NCI-H146 treated with DMSO at 0.1 percent for 48 hours (cell line): ENCODE results near the gene YES1.
"Not testable (repeated sequence)": the region's sequence is repeated elsewhere in the genome, so short reads cannot be mapped to it uniquely, and the experiment has no call there.

Source experiments
- DNase-seq: peaks from one replicate; lab custom pipeline; 2025; ENCODE audit not compliant: unreplicated experiment; lab: John Stamatoyannopoulos, UW

YES1 gene

DNA sequence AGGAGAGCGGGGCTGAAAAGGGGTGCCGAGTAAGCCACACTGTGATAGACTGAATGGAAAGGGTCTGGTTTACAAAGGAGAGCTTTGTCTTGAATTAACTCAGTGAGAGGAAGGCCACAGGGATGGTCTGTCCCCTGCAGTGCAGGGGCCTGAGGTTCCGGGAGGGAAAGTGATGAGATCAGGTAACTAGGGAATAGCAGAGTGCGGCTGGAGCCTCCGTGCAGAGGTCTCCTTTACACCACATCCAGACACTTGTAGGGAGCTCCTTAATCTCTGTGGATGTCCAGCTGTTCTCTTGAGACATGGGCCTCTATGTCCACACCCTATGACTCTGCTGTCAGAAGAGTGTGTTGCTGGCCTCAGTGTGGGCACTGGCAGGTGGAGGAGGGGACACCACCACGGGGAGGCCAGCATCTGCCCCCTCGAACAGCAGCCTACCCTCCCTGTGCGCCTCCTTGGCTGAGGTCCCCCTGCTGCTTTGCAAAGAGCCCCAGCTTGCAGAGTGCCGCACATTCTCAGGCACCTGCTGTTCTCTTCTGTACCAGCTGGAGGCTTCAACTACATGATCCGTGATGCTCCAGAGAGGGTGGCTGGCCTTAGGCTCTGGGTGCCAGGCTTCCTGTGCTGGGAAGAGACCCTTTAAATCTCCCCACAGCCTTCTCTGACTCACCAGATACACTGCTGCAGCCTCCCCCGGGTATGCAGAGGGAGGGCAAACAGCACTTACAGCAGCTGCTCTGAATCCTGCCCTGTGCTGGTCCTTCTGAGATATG, 125.5 kb downstream of the YES1 start:
- DNase-seq: no peak

DNA sequence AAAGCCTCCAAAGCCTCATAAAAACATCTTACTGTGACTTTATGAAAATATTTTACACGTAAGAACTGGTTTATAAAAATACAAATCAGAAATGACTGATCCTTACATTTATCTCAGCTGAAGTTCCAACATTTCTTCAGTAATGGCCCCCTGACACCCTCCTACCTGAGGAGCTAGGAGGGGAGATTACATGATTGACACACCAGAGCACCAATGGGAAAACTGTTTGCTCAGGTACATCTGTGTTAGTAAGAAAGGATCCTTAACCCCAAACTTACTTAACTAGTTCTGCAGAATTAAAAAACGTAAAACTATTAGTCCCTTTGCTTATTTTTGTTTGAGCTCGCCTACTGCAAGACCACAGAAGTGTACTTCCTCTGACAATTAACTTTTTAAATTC, 126.6 kb downstream of the YES1 start:
- no peak for DNase-seq

DNA sequence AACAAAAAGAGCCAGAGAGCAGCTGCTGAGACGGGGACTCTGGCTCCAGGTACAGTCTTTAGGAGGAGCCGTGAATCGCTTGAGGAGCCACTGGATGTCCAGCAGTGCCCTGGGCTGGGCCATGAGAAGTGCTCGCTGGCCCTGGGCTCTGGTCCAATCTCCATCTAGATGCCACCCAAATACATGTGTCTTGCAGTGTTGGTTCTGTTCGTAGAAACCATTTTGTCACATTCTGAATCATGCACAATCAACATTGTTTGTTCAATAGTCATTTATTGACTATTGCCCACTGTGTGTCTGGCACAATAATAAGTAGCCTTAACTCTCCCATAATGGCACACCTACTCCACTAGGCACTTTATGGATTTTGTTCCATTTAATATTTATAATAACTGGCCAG, 128.5 kb downstream of the YES1 start:
- no peak for DNase-seq

DNA sequence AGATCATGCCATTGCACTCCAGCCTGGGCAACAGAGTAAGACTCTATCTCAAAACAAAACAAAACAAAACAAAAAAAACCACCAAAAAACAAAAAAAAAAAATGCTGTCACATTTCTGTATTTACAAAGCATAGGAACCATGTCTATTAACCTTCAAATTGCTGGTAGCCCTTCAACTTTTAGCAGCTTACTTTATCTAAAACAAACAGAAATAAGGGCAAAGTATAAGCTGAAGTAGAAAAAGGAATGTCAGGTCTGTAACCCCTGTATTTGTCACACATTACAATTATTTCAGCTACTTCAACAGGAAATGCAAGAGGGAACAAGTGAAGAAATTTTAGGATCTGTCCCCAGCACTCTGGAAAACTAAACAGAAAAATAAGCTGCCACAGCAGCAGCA, 129.2 kb downstream of the YES1 start:
- DNase-seq: no peak

DNA sequence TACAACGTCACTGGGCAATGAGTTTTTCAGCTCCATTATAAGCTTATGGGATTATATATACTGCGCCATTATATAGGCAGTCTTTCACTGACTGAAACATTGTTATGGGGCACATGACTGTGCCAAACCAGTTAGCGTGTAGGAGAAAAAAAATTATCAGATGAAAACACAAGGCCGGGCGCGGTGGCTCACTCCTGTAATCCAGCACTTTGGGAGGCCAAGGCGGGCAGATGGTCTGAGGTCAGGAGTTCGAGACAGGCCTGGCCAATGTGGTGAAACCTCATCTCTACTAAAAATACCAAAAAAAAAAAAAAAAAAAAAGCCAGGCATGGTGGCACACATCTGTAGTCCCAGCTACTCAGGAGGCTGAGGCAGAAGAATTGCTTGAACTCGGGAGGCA, 129.6 kb downstream of the YES1 start:
- DNase-seq: not testable (repeated sequence)

DNA sequence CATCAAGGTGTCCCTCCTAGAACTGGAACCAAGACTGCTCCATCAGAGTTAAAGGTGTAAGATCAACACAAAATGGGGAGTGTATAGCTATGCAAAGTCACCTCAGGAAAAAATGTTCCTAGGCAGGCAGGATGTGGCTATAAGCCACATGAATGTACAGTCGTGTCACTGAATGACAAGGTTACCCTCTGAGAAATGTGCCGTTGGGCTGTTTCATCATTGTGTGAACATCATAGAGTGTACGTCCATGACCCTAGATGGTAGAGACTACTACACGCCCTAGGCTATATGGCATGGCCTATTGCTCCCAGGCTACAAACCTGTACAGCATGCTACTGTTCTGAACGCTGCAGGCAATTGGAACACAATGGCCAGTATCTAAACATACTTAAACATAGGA, 130.1 kb downstream of the YES1 start:
- DNase-seq: no peak

DNA sequence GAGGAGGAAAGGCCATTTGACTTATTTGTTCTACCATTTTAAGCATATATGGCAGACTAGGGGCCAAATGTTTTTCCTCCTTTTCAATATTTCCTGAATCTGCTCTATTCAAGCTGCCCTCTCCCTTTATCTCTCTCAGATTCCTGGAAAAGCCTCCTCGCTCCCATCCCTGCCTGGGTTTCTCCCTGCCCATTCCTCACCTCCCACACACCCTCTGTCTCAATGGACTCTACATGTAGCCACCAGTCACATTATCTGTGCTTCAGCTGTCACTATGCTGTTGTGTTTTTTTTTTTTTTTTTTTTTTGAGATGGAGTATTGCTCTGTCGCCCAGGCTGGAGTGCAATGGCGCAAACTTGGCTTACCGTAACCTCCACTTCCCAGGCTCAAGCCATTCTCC, 131.7 kb downstream of the YES1 start:
- DNase-seq: no peak

DNA sequence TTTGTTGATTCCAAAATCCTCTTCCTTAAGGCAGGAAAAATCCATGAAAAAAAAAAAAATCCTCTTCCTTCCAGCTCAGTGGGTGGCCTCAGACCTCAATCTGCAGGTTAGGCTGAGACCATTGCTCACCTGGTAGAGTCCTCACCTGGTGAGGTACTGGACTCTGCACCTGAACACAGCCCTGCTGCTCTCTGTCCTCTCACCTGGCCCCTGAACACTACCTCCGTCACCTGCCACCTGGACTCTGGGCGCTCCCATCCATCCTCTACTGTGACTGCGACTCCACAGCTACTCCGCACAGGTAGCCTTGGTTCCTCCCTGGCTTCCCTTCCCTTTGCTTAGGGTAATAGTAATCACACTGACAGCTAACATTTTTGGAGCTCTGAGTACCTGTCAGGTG, 132.5 kb downstream of the YES1 start:
- no peak for DNase-seq

DNA sequence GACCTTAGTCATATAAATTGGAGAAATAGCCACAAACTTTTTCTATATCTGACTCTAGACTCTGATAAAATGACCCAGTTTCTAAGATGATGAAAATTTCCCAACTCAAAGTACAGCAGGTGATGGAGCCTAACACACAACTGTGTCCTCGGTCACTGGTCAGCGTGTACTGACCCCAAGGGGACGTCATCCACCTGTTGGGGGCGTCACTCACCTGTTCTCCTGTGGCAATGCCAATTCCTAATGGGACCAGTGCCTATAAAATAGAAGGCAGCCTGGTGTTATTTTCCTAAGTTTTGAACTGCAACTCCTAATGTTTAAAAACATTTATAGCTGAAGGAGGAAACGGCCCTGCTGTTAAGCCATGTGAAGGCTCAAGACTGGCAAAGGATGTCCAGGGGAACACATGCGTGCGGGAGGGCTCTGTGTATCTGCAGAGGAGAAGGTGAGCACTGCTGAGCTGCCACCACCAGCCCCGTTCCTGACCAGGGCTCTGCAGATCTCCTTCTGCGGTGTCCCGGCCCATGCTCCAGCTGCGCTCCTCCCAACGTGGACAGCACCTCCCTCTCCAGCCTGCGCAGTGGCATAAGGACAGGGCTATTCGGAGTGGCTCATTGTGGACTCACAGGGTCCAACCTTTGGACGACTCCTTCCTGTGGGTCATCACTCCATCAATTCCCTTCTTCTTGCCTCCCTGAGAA, 133.4 kb downstream of the YES1 start:
- DNase-seq: no peak

DNA sequence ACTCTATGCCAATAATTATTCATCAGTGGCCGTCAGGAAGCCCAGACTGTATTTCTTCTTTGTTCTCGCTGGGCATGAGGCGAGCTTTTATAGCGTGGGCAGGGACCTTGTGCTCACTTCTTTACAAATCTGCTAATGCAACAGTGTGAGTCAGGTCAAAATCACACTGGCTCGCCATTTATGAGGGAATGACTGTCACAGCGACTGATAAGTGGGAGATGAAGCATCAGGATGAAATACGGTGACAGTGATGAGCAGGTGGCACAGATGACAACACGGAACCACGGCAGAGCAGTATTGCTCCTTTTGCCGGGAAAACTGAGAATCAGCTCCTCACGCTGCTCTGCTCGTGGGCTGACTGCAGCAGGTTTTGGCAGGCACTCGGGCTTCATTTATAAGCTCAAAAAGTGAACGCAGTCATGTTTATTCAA, 134.1 kb downstream of the YES1 start:
- DNase-seq: no peak

DNA sequence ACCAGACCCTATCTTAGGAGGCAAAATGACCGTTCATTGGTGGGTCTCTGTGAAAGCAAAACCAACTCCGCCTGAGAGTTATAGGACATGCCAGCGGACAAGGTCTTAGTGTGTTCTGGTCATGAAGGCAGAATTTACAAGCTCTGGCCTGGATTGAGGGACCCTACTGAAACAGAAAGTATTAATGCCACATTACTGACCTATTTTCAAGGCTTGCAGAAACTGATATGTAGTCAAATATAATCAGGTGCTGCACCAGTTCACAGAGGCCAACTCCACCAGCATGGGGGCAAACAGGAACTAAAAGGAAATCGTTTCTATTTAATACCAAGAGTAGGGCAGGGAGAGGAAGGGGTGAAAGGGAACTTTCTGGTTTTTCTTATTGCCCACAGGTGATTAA, 134.9 kb downstream of the YES1 start:
- DNase-seq: no peak

DNA sequence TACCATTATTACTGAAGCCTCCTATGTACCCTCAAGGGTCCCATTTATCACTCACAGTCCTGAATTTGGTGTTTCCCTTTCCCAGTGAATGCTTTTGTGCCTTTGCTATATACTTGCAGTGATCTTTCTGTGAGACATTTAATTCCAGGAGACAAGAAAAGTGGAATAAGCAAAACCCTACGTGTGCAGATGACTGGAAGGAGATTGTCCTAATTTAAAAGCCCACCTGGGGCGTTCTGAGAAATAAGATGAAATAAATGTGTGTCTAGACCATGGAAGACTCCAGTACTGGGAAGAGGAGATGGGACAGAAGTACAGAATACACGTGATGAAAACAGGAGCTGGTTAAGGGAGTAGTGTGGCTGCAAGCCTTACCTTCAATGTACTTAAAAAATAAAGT, 135.3 kb downstream of the YES1 start:
- no peak for DNase-seq

DNA sequence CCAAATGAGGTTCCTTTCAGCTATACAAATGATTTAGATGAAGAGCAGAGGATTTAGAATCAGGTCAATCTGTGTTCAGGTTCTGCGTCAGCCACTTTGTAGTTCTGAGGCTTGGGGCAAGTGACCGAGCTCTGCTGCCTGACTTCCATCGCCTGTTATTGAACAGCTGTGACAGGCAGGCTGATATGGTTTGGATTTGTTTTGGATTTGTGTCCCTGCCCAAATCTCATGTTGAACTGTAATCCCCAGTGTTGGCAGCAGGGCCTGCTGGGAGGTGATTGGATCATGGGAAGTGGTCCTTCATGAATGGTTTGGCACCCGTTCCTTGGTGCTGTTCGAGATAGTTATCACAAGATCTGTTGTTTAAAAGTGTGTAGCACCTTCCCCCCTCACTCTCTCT, 136.0 kb downstream of the YES1 start:
- no peak for DNase-seq

DNA sequence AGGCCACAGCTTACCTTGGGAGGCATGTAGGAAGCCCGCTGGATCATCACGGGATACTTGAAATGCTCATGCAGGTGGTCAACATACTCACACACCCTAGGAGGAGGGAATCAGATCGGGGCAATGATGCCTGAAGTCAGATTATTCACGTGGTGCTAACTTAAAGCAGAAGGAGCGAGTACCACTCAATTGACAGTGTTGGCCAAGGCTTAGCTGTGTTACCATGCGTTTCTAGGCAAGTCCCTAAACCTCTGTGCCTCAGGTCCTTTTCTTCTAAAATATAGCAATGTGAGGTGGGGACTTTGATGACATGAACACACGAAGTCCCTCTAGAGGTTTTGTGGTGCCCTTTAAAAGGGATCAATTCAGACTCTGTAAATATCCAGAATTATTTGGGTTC, 136.7 kb downstream of the YES1 start:
- DNase-seq: no peak

DNA sequence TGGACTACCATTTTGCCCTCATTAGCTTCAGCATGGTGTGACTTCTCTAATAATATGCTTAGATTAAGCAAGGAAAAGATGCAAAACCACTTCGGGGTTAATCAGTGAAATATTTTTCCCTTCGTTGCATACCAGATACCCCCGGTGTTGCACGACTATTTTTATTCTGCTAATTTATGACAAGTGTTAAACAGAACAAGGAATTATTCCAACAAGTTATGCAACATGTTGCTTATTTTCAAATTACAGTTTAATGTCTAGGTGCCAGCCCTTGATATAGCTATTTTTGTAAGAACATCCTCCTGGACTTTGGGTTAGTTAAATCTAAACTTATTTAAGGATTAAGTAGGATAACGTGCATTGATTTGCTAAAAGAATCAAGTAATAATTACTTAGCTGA, 138.3 kb downstream of the YES1 start:
- no peak for DNase-seq

DNA sequence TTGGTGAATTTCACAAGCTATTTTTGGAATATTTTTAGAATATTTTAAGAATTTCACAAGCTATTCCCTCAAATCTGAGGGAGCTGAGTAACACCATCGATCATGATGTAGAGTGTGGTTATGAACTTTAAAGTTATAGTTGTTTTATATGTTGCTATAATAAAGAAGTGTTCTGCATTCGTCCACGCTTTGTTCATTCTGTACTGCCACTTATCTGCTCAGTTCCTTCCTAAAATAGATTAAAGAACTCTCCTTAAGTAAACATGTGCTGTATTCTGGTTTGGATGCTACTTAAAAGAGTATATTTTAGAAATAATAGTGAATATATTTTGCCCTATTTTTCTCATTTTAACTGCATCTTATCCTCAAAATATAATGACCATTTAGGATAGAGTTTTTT, 138.7 kb downstream of the YES1 start:
- no peak for DNase-seq
